Neural cell (in vitro differentiated cells): ENCODE results near the gene ANKRD66. TPM values are rescaled to one million over a fixed set of nuclear protein-coding genes. Genes with fewer than 3 reads are reported as not detected.
"Not testable (repeated sequence)": the region's sequence is repeated elsewhere in the genome, so short reads cannot be mapped to it uniquely, and the experiment has no call there.

Experiments used
- H2AFZ ChIP-seq: fragments of 200-600, 300-800 bp; sonication (generic), shearing (Covaris generic); 2 replicates; pipeline ENCODE4 v1.6.0; 2014; ENCODE audit warnings: low read depth, mild to moderate bottlenecking, antibody characterized with exemption, low read length, moderate library complexity
- H3F3A ChIP-seq: fragments of 200-600 bp; shearing (Covaris generic); 2 replicates; pipeline ENCODE4 v1.6.1; 2016; ENCODE audit warnings: mild to moderate bottlenecking, moderate library complexity, mixed read lengths, antibody characterized with exemption, low read length; ENCODE audit not compliant: insufficient read depth, poor library complexity, severe bottlenecking
- H3K27ac ChIP-seq: fragments of 200-600, 300-800 bp; sonication (generic), shearing (Covaris generic); 2 replicates; pipeline ENCODE4 v1.5.1; 2014; ENCODE audit warnings: mild to moderate bottlenecking, low read length, moderate library complexity
- H3K27me3 ChIP-seq: fragments of 300-800, 200-600 bp; sonication (generic), shearing (Covaris generic); 2 replicates; pipeline ENCODE4 v1.6.0; 2014; ENCODE audit warnings: mild to moderate bottlenecking, low read depth, low read length, moderate library complexity; ENCODE audit not compliant: insufficient read depth
- H3K36me3 ChIP-seq: fragments of 300-800, 200-600 bp; sonication (generic), shearing (Covaris generic); 2 replicates; pipeline ENCODE4 v1.5.1; 2014; ENCODE audit warnings: mild to moderate bottlenecking, antibody characterized with exemption, low read length, moderate library complexity; ENCODE audit not compliant: insufficient read depth
- H3K4me2 ChIP-seq: fragments of 300-800, 200-600 bp; sonication (generic), shearing (Covaris generic); 2 replicates; pipeline ENCODE4 v1.6.0; 2014; ENCODE audit warnings: mild to moderate bottlenecking, low read length
- H3K4me3 ChIP-seq: fragments of 300-800, 200-600 bp; sonication (generic), shearing (Covaris generic); 2 replicates; pipeline ENCODE4 v1.5.1; 2014; ENCODE audit warnings: mild to moderate bottlenecking, low read length, moderate library complexity
- H3K79me2 ChIP-seq: fragments of 200-600 bp; shearing (Covaris generic); replicated peaks from 2 replicates; pipeline ENCODE4 v1.6.0; 2014; ENCODE audit warnings: mild to moderate bottlenecking, low read length, moderate library complexity; ENCODE audit not compliant: insufficient read depth
- H3K9ac ChIP-seq: fragments of 300-800, 200-600 bp; sonication (generic), shearing (Covaris generic); 2 replicates; pipeline ENCODE4 v1.6.1; 2016; ENCODE audit warnings: mild to moderate bottlenecking, low read length, mixed read lengths
- H3K9me2 ChIP-seq: fragments of 200-600 bp; shearing (Covaris generic); 2 replicates; pipeline ENCODE4 v1.6.1; 2016; ENCODE audit warnings: mild to moderate bottlenecking, low read length, mixed read lengths; ENCODE audit not compliant: insufficient read depth
- H3K9me3 ChIP-seq: fragments of 200-600, 300-800 bp; sonication (generic), shearing (Covaris generic); 2 replicates; pipeline ENCODE4 v1.6.1; 2016; ENCODE audit warnings: mild to moderate bottlenecking, mixed run types, low read length, moderate library complexity, mixed read lengths
- H4K20me1 ChIP-seq: fragments of 200-600 bp; shearing (Covaris generic); 2 replicates; pipeline ENCODE4 v1.6.1; 2016; ENCODE audit warnings: mild to moderate bottlenecking, mixed run types; ENCODE audit not compliant: insufficient read depth
- EP300 ChIP-seq: fragments of 450-650 bp; conservative IDR thresholded peaks from 2 replicates; pipeline ENCODE4 v1.6.1; 2014; ENCODE audit warnings: antibody characterized with exemption, mild to moderate bottlenecking, moderate library complexity; ENCODE audit not compliant: poor library complexity, severe bottlenecking
- EZH2 ChIP-seq: fragments of 200-600, 300-800 bp; shearing (Covaris generic), sonication (generic); IDR thresholded peaks from 2 replicates; pipeline ENCODE4 v1.6.1; 2014; ENCODE audit warnings: antibody characterized with exemption, low read length, borderline replicate concordance, mild to moderate bottlenecking; ENCODE audit not compliant: insufficient read depth, poor library complexity, severe bottlenecking
- MXI1 ChIP-seq: fragments of 450-650 bp; conservative IDR thresholded peaks from 2 replicates; pipeline ENCODE4 v1.6.1; 2014; ENCODE audit warnings: antibody characterized with exemption, mild to moderate bottlenecking; ENCODE audit not compliant: poor library complexity, severe bottlenecking
- POLR2AphosphoS5 ChIP-seq: IDR thresholded peaks from 2 replicates; pipeline ENCODE4 v1.6.1; 2012
- RAD21 ChIP-seq: fragments of 450-650 bp; conservative IDR thresholded peaks from 2 replicates; pipeline ENCODE4 v1.6.1; 2014; ENCODE audit warnings: antibody characterized with exemption, mild to moderate bottlenecking, moderate library complexity
- SMC3 ChIP-seq: fragments of 450-650 bp; conservative IDR thresholded peaks from 2 replicates; pipeline ENCODE4 v1.6.1; 2014; ENCODE audit warnings: antibody characterized with exemption, mild to moderate bottlenecking, moderate library complexity; ENCODE audit not compliant: poor library complexity
- TAF1 ChIP-seq: IDR thresholded peaks from 2 replicates; pipeline ENCODE4 v1.6.1; 2012; ENCODE audit warnings: low read depth
- polyA plus RNA-seq: library from polyadenylated mRNA; depleted of rRNA; stranded (reverse); fragments of >200 nt; gene quantifications from 2 replicates; pipeline ENCODE4 v1.2.3, GENCODE V29; 2014
- TF ChIP-seq, protein P1 (sequence below): fragments of 450-650 bp; IDR thresholded peaks from 2 replicates; pipeline ENCODE4 v1.5.1; 2014; ENCODE audit warnings: antibody characterized with exemption, mild to moderate bottlenecking, moderate library complexity; ENCODE audit not compliant: poor library complexity, severe bottlenecking
- TF ChIP-seq, protein P2 (sequence below): IDR thresholded peaks from 2 replicates; pipeline ENCODE4 v1.6.1; 2012; ENCODE audit warnings: borderline replicate concordance

The ANKRD66 gene
- polyA plus RNA-seq, 1 donor from 2014 or later = not detected

DNA sequence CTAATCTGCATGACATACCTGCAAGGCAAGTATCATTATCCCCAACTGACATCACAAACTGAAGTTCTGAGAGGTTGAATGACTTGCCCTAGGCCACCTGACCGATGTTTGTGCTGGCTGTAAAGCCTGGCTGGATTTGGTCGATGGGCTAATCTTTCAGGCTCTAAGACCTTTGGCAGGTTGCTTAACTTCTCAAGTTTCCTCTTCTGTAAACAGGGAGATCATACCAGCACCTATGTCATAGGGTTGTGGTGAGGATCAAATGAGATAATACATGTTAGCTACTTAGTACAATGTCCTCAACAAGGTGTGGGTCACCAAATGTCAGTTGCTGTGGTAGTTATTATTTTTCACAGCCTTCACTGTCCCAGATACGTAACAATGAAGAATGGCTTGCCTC lies 14.2 kb downstream of the ANKRD66 start:
- no peaks in the 10 kb centered on the region for H4K20me1 ChIP-seq
- no peaks in the 10 kb centered on the region for H3K79me2 ChIP-seq
- H3K9me3 ChIP-seq = no peaks in the 10 kb centered on the region
- no peak overlapping the region for H2AFZ ChIP-seq
- no peak for TF ChIP-seq EZH2
- TF ChIP-seq SMC3 = no peak
- TF ChIP-seq, protein P1, sequence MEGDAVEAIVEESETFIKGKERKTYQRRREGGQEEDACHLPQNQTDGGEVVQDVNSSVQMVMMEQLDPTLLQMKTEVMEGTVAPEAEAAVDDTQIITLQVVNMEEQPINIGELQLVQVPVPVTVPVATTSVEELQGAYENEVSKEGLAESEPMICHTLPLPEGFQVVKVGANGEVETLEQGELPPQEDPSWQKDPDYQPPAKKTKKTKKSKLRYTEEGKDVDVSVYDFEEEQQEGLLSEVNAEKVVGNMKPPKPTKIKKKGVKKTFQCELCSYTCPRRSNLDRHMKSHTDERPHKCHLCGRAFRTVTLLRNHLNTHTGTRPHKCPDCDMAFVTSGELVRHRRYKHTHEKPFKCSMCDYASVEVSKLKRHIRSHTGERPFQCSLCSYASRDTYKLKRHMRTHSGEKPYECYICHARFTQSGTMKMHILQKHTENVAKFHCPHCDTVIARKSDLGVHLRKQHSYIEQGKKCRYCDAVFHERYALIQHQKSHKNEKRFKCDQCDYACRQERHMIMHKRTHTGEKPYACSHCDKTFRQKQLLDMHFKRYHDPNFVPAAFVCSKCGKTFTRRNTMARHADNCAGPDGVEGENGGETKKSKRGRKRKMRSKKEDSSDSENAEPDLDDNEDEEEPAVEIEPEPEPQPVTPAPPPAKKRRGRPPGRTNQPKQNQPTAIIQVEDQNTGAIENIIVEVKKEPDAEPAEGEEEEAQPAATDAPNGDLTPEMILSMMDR = no peak
- TF ChIP-seq POLR2AphosphoS5 = no peak
- TF ChIP-seq MXI1 = no peak
- no peak for TF ChIP-seq RAD21
- TF ChIP-seq, protein P2, sequence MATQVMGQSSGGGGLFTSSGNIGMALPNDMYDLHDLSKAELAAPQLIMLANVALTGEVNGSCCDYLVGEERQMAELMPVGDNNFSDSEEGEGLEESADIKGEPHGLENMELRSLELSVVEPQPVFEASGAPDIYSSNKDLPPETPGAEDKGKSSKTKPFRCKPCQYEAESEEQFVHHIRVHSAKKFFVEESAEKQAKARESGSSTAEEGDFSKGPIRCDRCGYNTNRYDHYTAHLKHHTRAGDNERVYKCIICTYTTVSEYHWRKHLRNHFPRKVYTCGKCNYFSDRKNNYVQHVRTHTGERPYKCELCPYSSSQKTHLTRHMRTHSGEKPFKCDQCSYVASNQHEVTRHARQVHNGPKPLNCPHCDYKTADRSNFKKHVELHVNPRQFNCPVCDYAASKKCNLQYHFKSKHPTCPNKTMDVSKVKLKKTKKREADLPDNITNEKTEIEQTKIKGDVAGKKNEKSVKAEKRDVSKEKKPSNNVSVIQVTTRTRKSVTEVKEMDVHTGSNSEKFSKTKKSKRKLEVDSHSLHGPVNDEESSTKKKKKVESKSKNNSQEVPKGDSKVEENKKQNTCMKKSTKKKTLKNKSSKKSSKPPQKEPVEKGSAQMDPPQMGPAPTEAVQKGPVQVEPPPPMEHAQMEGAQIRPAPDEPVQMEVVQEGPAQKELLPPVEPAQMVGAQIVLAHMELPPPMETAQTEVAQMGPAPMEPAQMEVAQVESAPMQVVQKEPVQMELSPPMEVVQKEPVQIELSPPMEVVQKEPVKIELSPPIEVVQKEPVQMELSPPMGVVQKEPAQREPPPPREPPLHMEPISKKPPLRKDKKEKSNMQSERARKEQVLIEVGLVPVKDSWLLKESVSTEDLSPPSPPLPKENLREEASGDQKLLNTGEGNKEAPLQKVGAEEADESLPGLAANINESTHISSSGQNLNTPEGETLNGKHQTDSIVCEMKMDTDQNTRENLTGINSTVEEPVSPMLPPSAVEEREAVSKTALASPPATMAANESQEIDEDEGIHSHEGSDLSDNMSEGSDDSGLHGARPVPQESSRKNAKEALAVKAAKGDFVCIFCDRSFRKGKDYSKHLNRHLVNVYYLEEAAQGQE = no peak
- TF ChIP-seq EP300 = no peak
- no peaks in the 10 kb centered on the region for H3K9me2 ChIP-seq
- H3F3A ChIP-seq = no peaks in the 10 kb centered on the region
- no peaks in the 10 kb centered on the region for H3K27me3 ChIP-seq
- H3K4me2 ChIP-seq = no peak overlapping the region
- no peaks in the 10 kb centered on the region for H3K36me3 ChIP-seq
- H3K4me3 ChIP-seq = no peak overlapping the region
- no peak overlapping the region for H3K27ac ChIP-seq
- H3K9ac ChIP-seq = no peak overlapping the region

DNA sequence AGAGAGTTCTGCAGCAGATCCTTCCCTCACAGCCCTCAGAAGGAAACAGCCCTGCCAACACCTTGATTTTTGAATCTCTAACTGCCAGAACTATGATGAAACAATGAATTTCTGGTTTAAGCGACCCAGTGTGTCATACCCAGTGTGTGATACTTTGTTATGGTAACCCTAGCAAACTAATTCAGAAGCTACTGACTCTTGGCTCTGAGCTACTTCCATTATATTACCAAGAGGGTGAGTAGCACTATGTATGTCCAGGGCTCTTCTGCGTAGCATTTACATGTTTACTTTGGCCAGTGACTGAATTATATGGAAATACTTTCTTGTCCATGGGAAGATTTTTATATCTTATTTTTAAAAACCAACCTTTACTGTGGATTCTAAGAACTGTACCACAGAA lies 16.7 kb downstream of the ANKRD66 start:
- TF ChIP-seq SMC3 (no peak), EZH2 (no peak), POLR2AphosphoS5 (no peak), MXI1 (no peak), RAD21 (no peak), EP300 (no peak), TAF1 (no peak)
- TF ChIP-seq, protein P1 = no peak
- TF ChIP-seq, protein P2 = no peak
- no peak overlapping the region for H3K4me3 ChIP-seq

DNA sequence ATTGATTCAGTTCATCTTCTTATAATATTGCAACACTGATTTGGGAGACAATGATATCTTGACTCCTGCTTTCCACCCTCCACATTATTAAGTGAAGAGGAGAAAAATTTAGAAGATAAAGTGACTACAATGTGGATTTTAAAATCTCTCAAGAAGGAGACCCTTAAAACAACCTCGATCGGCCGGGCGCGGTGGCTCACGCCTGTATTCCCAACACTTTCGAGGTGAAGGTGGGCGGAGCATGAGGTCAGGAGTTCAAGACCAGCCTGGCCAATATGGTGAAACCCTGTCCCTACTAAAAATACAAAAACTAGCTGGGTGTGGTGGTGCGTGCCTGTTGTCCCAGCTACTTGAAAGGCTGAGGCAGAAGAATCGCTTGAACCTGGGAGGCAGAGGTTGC lies 17.5 kb downstream of the ANKRD66 start:
- H4K20me1 ChIP-seq, H3K27me3 ChIP-seq, H3K9me3 ChIP-seq, H3F3A ChIP-seq, H3K9ac ChIP-seq, H3K9me2 ChIP-seq, H3K4me2 ChIP-seq, H3K79me2 ChIP-seq, H3K36me3 ChIP-seq, H3K27ac ChIP-seq, H3K4me3 ChIP-seq, H2AFZ ChIP-seq: not testable (repeated sequence)

More for the DNA sequence above, 16.7 kb downstream of the ANKRD66 start:
- H3F3A ChIP-seq = no peaks in the 10 kb centered on the region
- H3K79me2 ChIP-seq = no peaks in the 10 kb centered on the region
- no peak overlapping the region for H3K4me2 ChIP-seq
- no peak overlapping the region for H3K9ac ChIP-seq
- H3K36me3 ChIP-seq = no peaks in the 10 kb centered on the region
- H4K20me1 ChIP-seq = no peaks in the 10 kb centered on the region
- no peaks in the 10 kb centered on the region for H3K27me3 ChIP-seq
- no peaks in the 10 kb centered on the region for H3K9me3 ChIP-seq
- H3K9me2 ChIP-seq = no peaks in the 10 kb centered on the region
- no peak overlapping the region for H3K27ac ChIP-seq
- H2AFZ ChIP-seq = no peak overlapping the region
